HG03280 (cell line): ENCODE results near the gene SLC9B2.

Source experiments
- ATAC-seq: cut with Tn5 transposase; IDR thresholded peaks from one replicate; pipeline ENCODE4 v1.9.1; 2021; ENCODE audit warnings: mild to moderate bottlenecking, moderate library complexity; ENCODE audit not compliant: unreplicated experiment

The SLC9B2 gene, protein sequence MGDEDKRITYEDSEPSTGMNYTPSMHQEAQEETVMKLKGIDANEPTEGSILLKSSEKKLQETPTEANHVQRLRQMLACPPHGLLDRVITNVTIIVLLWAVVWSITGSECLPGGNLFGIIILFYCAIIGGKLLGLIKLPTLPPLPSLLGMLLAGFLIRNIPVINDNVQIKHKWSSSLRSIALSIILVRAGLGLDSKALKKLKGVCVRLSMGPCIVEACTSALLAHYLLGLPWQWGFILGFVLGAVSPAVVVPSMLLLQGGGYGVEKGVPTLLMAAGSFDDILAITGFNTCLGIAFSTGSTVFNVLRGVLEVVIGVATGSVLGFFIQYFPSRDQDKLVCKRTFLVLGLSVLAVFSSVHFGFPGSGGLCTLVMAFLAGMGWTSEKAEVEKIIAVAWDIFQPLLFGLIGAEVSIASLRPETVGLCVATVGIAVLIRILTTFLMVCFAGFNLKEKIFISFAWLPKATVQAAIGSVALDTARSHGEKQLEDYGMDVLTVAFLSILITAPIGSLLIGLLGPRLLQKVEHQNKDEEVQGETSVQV

GRCh38 chr4:103076747-103077347 is at the start of gene SLC9B2:
SLC9B2 (minus strand) TSS chr4:103076761; CDS start chr4:103067550, 9,211 bp downstream.
- ATAC-seq = peak; percentile 39

DNA sequence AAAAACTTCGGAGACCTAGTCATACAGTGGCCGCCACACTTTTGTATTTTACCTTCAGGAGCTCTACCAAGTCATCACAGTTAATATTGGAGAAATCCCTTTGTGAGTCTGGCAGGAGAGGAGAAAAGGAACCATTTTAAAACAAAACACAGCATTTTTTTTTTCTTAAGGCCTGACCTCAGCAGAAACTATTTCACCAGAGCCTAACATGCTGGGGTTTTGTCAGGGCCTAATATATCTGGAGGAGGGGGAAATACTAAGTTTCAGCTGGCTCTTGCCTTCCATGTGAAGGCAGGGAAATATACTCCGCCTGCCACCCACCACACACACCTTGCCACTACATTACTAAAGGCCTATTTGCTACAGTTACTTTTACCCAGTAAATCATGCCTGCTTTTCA is 49.6 kb upstream of the SLC9B2 start:
- no peak for ATAC-seq

DNA sequence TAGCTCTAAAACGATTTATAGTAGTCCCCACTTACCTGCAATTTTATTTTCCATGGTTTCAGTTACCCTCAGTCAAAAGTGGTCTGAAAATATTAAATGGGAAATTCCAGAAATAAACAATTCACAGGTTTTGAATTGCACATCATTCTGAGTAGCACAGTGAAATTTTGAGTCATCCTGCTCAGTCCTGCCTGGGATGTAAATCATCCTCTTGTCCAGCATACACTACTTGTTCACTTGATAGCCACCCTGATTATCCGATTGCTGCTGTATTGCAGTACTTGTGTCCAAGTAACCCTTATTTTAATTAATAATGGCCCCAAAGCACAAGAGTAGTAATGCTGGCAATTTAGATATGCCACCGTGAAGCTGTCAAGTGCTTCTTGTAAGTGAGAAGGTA is 46.6 kb upstream of the SLC9B2 start:
- no peak for ATAC-seq

- no peak for ATAC-seq
Measured at GRCh38 chr4:103118166-103118565, 41.6 kb upstream of the SLC9B2 start.

GRCh38 chr4:103111598-103111997 is 35.0 kb upstream of the SLC9B2 start:
- no peak for ATAC-seq

DNA sequence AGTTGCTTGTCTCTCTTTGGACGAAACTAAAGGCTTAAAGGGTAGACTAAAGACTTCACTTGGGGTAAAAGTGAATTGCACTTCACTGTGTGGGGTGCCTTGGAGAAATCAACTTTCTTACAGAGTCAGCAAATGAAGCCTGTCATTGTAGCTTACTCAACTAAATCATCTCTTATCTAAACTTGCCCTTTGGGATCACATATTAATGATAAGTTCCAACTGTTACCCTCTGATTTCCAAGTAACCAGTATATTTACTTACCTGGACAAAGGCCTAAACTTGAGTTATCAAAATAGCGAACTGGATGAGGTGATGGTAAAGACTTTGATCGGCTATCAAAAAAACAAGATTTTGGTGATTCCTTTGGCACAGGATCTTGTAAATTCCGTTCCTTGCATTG is 32.0 kb upstream of the SLC9B2 start:
- ATAC-seq = no peak

DNA sequence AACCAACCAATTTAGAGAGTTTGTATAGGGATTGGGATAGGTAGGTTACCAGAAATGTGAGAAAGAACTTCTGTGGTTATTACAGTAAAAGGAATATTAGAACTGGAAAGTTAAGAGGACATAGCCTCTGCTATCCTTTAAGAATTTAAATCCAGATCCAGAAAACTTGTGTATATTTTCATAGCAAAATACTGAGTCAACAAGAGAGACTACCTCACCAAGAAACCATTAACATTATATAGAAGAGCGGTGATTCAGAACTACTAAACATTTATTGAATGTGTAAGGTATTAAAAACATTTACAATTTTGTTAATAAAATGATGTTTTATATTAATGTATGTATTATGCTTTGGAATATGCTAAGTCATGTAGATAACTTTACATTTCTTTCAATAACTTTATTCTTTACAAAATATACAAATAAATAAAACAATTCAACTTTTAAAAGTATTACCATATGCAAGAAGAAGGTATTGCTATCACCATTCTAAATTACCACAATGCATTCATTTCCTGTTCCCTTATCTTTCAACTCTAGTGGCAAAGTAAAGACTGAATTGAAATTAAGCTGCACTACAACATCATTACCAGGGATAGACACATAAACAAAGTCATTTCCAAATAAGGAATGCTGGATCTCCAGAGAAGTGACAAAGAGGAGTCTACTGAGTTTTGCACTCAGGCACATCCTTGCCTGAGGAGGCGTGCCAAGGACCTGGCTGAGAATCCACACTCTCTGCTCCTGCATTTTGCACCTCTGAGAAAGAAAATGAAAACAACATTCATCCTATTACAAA is 29.2 kb upstream of the SLC9B2 start:
- ATAC-seq = no peak

DNA sequence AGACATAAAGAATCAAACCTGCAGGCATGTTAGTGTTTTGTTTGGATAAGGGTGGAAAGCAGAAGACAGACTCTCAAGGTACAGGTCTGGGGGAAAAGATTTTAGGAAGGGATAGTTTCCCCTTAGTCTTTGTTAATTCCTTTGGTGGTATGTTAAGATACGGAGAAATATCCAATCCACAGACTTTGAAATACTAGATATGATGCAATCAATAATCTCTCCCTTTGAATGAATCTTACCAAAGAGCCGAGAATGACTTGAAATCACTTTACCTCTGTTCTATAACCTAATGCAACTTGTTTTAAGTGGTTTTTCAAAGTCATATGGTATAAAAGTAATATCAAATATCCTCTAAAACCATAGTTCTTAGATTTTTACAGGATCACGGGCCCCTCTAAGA is 28.3 kb upstream of the SLC9B2 start:
- no peak for ATAC-seq

- ATAC-seq = no peak
Measured at GRCh38 chr4:103100691-103101090, 24.1 kb upstream of the SLC9B2 start.

GRCh38 chr4:103099691-103100392 is 23.3 kb upstream of the SLC9B2 start, which contains the start of gene BDH2:
BDH2 (minus strand) TSS chr4:103099834; CDS start chr4:103096254, 3,580 bp downstream.
- ATAC-seq = peak; percentile 99

DNA sequence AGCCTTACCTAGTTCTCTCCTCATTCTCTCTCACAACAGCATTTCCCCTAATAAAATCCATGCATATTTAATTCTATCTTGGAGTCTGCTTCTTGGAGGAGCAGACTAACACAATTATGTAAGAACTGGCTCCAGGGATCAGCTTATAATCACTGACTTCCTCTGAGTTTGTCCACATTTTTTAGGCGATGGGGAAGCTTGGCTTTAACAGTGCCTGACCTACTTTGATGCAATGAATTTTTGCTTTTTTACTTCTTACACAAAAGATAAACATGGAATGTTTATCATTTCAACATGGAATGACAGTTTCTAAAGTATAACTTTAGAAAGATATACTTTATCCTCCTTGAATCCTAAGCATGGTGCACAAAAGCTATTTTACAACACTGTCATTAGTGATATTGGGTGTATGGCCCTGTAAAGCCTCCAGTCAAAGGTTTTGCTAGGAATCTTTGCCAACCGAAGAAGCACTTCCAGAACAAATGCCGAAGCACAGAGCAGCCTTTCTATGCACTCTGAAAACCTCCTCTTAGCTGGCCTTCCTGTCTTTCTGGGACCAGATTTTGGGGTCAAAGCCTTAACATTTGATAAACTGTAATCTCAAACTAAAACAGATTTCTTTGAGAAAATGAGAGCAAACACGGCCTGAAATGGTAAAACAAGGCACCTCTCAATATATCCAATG is 22.3 kb upstream of the SLC9B2 start:
- no peak for ATAC-seq

DNA sequence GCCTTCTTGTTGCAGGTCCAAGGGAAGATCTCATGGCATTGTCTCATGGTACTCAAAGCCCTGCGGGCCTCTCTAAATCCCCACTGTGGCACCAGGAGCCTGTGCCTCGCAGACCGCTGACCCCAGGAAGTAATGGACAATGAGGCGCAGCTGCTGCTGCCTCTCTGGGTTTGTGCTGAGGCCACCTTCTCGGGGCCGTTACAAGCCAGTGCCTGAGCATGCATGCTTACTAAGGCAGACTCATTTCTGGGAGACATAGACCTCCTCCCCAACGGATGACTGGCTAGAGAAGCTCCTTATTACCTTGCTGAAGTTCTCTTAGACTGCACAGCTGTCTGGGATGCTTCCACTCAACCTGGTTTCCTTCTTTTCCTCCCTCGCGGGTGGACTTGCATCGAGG is 21.8 kb upstream of the SLC9B2 start:
- no peak for ATAC-seq

DNA sequence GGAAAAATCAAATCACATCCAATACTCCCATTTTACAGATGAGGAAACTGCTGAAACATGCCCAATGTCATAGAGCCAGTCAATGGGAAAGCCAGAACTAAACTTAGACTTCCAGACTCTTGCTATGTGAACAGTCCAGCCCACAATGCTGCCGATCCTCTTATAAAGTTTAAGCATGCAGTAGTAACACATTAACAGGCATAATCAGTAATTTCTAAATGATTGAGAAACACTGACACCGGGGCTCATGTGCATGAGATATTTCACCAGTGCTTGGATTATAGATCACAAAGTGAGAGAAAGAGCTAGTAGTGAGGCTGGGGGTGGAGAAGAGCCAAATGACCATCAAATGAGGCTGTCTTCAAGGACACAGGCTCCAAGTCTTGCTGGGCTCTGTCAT is 20.6 kb upstream of the SLC9B2 start:
- ATAC-seq = no peak

DNA sequence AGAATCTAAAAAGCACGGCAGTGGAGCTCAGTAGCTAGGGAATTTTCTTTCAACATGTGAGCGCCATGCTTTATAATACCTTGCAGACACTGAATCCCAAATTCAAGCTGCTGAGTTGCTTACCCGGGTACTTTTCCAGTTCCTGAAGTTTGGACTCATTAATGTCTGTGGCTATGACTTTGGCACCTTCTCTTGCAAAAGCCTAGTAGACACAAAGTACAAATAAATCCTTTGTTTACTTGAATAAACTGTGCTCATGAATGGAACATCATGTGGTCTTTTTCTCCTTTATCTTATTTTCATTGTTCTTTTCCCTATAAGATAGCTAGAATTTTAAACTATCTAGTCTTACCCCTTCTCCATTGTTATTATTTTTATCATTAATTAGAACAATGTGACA is 18.5 kb upstream of the SLC9B2 start:
- ATAC-seq = no peak

DNA sequence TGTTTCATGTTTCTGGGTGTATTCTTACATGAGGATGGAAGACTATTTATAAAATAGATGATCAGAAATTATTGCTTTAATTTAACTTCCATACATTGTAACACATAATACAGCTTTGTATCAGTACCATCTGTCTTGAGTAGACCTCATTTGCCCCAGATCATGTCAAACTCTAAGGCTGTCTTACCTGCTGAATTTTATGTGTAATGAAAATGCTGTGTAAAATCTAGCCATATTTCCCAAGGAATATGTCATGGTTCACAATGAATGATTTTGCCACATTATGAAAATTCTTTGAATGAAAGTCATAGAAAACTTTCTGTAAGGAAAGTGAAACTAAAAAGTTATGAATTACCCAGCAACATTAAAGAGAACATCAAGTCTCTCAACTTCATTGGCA is 15.7 kb upstream of the SLC9B2 start:
- peak; percentile 21 for ATAC-seq

GRCh38 chr4:103091601-103092223 is 15.2 kb upstream of the SLC9B2 start:
- peak; percentile 77 for ATAC-seq

GRCh38 chr4:103089481-103089880 is 12.9 kb upstream of the SLC9B2 start:
- ATAC-seq = no peak

GRCh38 chr4:103086551-103086950 is 10.0 kb upstream of the SLC9B2 start:
- ATAC-seq = no peak

- no peak for ATAC-seq
Measured at GRCh38 chr4:103085555-103086196, 9.1 kb upstream of the SLC9B2 start.
